MM.1S (cell line): Measurements from ENCODE around the gene UGT2A3.

Experiments
- DNase-seq: peaks from one replicate; pipeline ENCODE4 v3.0.0-alpha.2; 2015
- H2AFZ ChIP-seq: fragments of 300-600 bp; sonication (generic); 2 replicates; pipeline ENCODE4 v1.6.0; 2016; ENCODE audit warnings: antibody characterized with exemption, low read length
- H3F3A ChIP-seq: fragments of 300-600 bp; sonication (generic); 2 replicates; pipeline ENCODE4 v1.6.1; 2016; ENCODE audit warnings: mild to moderate bottlenecking, antibody characterized with exemption, low read length, moderate library complexity, mixed read lengths; ENCODE audit not compliant: insufficient read depth
- H3K27ac ChIP-seq: fragments of 300-600 bp; sonication (generic); 2 replicates; pipeline ENCODE4 v1.5.1; 2016; ENCODE audit warnings: mild to moderate bottlenecking, low read length
- H3K27me3 ChIP-seq: fragments of 300-600 bp; sonication (generic); replicated peaks from 2 replicates; pipeline ENCODE4 v1.6.0; 2016; ENCODE audit warnings: low read length; ENCODE audit not compliant: insufficient read depth
- H3K36me3 ChIP-seq: fragments of 300-600 bp; sonication (generic); replicated peaks from 2 replicates; pipeline ENCODE4 v1.6.1; 2016; ENCODE audit warnings: mild to moderate bottlenecking, low read length, mixed read lengths; ENCODE audit not compliant: insufficient read depth
- H3K4me1 ChIP-seq: fragments of 300-600 bp; sonication (generic); 2 replicates; pipeline ENCODE4 v1.6.1; 2016; ENCODE audit warnings: low read length, mixed read lengths
- H3K4me2 ChIP-seq: fragments of 300-600 bp; sonication (generic); 2 replicates; pipeline ENCODE4 v1.6.0; 2016; ENCODE audit warnings: low read depth, low read length
- H3K4me3 ChIP-seq: fragments of 300-600 bp; sonication (generic); 2 replicates; pipeline ENCODE4 v1.5.1; 2016; ENCODE audit warnings: low read length, mixed read lengths
- H3K79me2 ChIP-seq: fragments of 300-600 bp; sonication (generic); 2 replicates; pipeline ENCODE4 v1.6.1; 2016; ENCODE audit warnings: mixed run types, low read length, mixed read lengths
- H3K9ac ChIP-seq: fragments of 300-600 bp; sonication (generic); 2 replicates; pipeline ENCODE4 v1.6.1; 2016; ENCODE audit warnings: low read length, mixed read lengths
- H3K9me2 ChIP-seq: fragments of 300-600 bp; sonication (generic); replicated peaks from 2 replicates; pipeline ENCODE4 v1.6.1; 2016; ENCODE audit warnings: mild to moderate bottlenecking, low read length, mixed read lengths; ENCODE audit not compliant: insufficient read depth
- H3K9me3 ChIP-seq: fragments of 300-600 bp; sonication (generic); replicated peaks from 2 replicates; pipeline ENCODE4 v1.6.1; 2016; ENCODE audit warnings: mild to moderate bottlenecking, low read length, mixed read lengths; ENCODE audit not compliant: insufficient read depth
- H4K20me1 ChIP-seq: fragments of 300-600 bp; sonication (generic); 2 replicates; pipeline ENCODE4 v1.6.1; 2016; ENCODE audit warnings: mild to moderate bottlenecking, low read length, moderate library complexity, mixed read lengths; ENCODE audit not compliant: insufficient read depth
- EZH2 ChIP-seq: fragments of 300-600 bp; sonication (generic); optimal IDR thresholded peaks from 2 replicates; pipeline ENCODE3; 2017; ENCODE audit warnings: low read depth, mild to moderate bottlenecking, antibody characterized with exemption, low read length, mixed read lengths
- EZH2phosphoT487 ChIP-seq: fragments of 300-600 bp; sonication (generic); IDR thresholded peaks from 2 replicates; pipeline ENCODE4 v1.6.1; 2018; ENCODE audit warnings: antibody characterized with exemption, low read length
- TF ChIP-seq, protein P1 (sequence below): fragments of 300-600 bp; sonication (generic); IDR thresholded peaks from 2 replicates; pipeline ENCODE4 v1.5.1; 2016; ENCODE audit warnings: antibody characterized with exemption, low read length, mixed read lengths

UGT2A3 gene

GRCh38 chr4:68987007-68987406, 35.4 kb upstream of the UGT2A3 start:
- Histone ChIP-seq H3K79me2 (no peaks in the 10 kb centered on the region), H3K27ac (no peak overlapping the region), H3K4me2 (no peak overlapping the region)

GRCh38 chr4:68985442-68985841, 33.8 kb upstream of the UGT2A3 start:
- no peaks in the 10 kb centered on the region for H3K9me3 ChIP-seq
- H3K9me2 ChIP-seq = no peaks in the 10 kb centered on the region
- no peaks in the 10 kb centered on the region; the same call in 1 of the 2 replicates for H4K20me1 ChIP-seq
- H3K4me3 ChIP-seq = no peak overlapping the region
- no peak overlapping the region for H3K9ac ChIP-seq
- no peak overlapping the region for H3K4me2 ChIP-seq
- no peak overlapping the region for H3K27ac ChIP-seq
- H3F3A ChIP-seq = no peaks in the 10 kb centered on the region
- no peak overlapping the region for H2AFZ ChIP-seq
- no peaks in the 10 kb centered on the region for H3K79me2 ChIP-seq
- TF ChIP-seq EZH2phosphoT487 (no peak), EZH2 (no peak)
- TF ChIP-seq, protein P1, sequence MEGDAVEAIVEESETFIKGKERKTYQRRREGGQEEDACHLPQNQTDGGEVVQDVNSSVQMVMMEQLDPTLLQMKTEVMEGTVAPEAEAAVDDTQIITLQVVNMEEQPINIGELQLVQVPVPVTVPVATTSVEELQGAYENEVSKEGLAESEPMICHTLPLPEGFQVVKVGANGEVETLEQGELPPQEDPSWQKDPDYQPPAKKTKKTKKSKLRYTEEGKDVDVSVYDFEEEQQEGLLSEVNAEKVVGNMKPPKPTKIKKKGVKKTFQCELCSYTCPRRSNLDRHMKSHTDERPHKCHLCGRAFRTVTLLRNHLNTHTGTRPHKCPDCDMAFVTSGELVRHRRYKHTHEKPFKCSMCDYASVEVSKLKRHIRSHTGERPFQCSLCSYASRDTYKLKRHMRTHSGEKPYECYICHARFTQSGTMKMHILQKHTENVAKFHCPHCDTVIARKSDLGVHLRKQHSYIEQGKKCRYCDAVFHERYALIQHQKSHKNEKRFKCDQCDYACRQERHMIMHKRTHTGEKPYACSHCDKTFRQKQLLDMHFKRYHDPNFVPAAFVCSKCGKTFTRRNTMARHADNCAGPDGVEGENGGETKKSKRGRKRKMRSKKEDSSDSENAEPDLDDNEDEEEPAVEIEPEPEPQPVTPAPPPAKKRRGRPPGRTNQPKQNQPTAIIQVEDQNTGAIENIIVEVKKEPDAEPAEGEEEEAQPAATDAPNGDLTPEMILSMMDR = no peak
- no peak for DNase-seq
- H3K4me1 ChIP-seq = peaks cover 9% of the 10 kb centered on the region
- no peaks in the 10 kb centered on the region for H3K36me3 ChIP-seq
- no peaks in the 10 kb centered on the region for H3K27me3 ChIP-seq

More at GRCh38 chr4:68987007-68987406, 35.4 kb upstream of the UGT2A3 start:
- Histone ChIP-seq H3K9ac (no peak overlapping the region), H3K4me1 (peaks cover 9% of the 10 kb centered on the region), H2AFZ (no peak overlapping the region), H3K9me2 (no peaks in the 10 kb centered on the region), H3K27me3 (no peaks in the 10 kb centered on the region), H3K9me3 (no peaks in the 10 kb centered on the region), H3K4me3 (no peak overlapping the region), H3K36me3 (no peaks in the 10 kb centered on the region), H3F3A (no peaks in the 10 kb centered on the region), H4K20me1 (no peaks in the 10 kb centered on the region; the same call in 1 of the 2 replicates)
- TF ChIP-seq EZH2phosphoT487 = no peak
- no peak for TF ChIP-seq EZH2
- TF ChIP-seq, protein P1 = no peak
- peak; percentile 31 for DNase-seq

- no peaks in the 10 kb centered on the region; the same call in 1 of the 2 replicates for H4K20me1 ChIP-seq
- no peak for DNase-seq
- no peaks in the 10 kb centered on the region for H3F3A ChIP-seq
- no peak overlapping the region for H3K9ac ChIP-seq
- H3K4me2 ChIP-seq = no peak overlapping the region
- no peaks in the 10 kb centered on the region for H3K9me3 ChIP-seq
- H3K27me3 ChIP-seq = no peaks in the 10 kb centered on the region
- TF ChIP-seq EZH2phosphoT487 = no peak
- TF ChIP-seq, protein P1 = no peak
- TF ChIP-seq EZH2 = no peak
- peaks cover 9% of the 10 kb centered on the region for H3K4me1 ChIP-seq
- H3K27ac ChIP-seq = no peak overlapping the region
- no peak overlapping the region for H3K4me3 ChIP-seq
- no peaks in the 10 kb centered on the region for H3K36me3 ChIP-seq
- no peaks in the 10 kb centered on the region for H3K79me2 ChIP-seq
- H3K9me2 ChIP-seq = no peaks in the 10 kb centered on the region
- H2AFZ ChIP-seq = no peak overlapping the region
These were observed 33.3 kb upstream of the UGT2A3 start for GRCh38 chr4:68984947-68985346.
